HEK293 (cell line): ENCODE data around the gene ALMS1.

ENCODE experiments used
- MYNN ChIP-seq: fragments of 450-650 bp; formaldehyde crosslinking; IDR thresholded peaks from 2 replicates; pipeline ENCODE4 v1.5.1; 2016; ENCODE audit warnings: missing biosample characterization, missing genetic modification characterization, borderline replicate concordance
- OSR2 ChIP-seq: fragments of 450-650 bp; formaldehyde crosslinking; IDR thresholded peaks from 2 replicates; pipeline ENCODE4 v1.5.1; 2016; ENCODE audit warnings: missing biosample characterization, missing genetic modification characterization
- YY1 ChIP-seq: fragments of 450-650 bp; formaldehyde crosslinking; IDR thresholded peaks from 2 replicates; pipeline ENCODE4 v1.5.1; 2018; ENCODE audit warnings: missing biosample characterization, missing genetic modification characterization
- ZNF169 ChIP-seq: fragments of 450-650 bp; formaldehyde crosslinking; IDR thresholded peaks from 2 replicates; pipeline ENCODE4 v1.5.1; 2016; ENCODE audit warnings: missing biosample characterization, missing genetic modification characterization
- ZNF629 ChIP-seq: fragments of 450-650 bp; formaldehyde crosslinking; IDR thresholded peaks from 2 replicates; pipeline ENCODE4 v1.5.1; 2017; ENCODE audit warnings: missing biosample characterization, missing genetic modification characterization
- ZNF777 ChIP-seq: fragments of 450-650 bp; formaldehyde crosslinking; IDR thresholded peaks from 2 replicates; pipeline ENCODE4 v1.5.1; 2017; ENCODE audit warnings: missing biosample characterization, missing genetic modification characterization, borderline replicate concordance
- ZSCAN23 ChIP-seq: fragments of 450-650 bp; formaldehyde crosslinking; IDR thresholded peaks from 2 replicates; pipeline ENCODE4 v1.5.1; 2016; ENCODE audit warnings: missing biosample characterization, missing genetic modification characterization
- TF ChIP-seq, protein P1 (sequence below): fragments of 450-650 bp; formaldehyde crosslinking; IDR thresholded peaks from 2 replicates; pipeline ENCODE4 v1.5.1; 2016; ENCODE audit warnings: missing biosample characterization, missing genetic modification characterization
- TF ChIP-seq, protein P2 (sequence below): fragments of 450-650 bp; formaldehyde crosslinking; IDR thresholded peaks from 2 replicates; pipeline ENCODE4 v1.5.1; 2016; ENCODE audit warnings: missing biosample characterization, missing genetic modification characterization
- TF ChIP-seq, protein P3 (sequence below): fragments of 450-650 bp; formaldehyde crosslinking; IDR thresholded peaks from 2 replicates; pipeline ENCODE4 v1.5.1; 2016; ENCODE audit warnings: missing biosample characterization, missing genetic modification characterization, borderline replicate concordance
- TF ChIP-seq, protein P4 (sequence below): fragments of 450-650 bp; formaldehyde crosslinking; optimal IDR thresholded peaks from 2 replicates; pipeline ENCODE3; 2016; ENCODE audit warnings: missing biosample characterization, mild to moderate bottlenecking, missing genetic modification characterization

DNA sequence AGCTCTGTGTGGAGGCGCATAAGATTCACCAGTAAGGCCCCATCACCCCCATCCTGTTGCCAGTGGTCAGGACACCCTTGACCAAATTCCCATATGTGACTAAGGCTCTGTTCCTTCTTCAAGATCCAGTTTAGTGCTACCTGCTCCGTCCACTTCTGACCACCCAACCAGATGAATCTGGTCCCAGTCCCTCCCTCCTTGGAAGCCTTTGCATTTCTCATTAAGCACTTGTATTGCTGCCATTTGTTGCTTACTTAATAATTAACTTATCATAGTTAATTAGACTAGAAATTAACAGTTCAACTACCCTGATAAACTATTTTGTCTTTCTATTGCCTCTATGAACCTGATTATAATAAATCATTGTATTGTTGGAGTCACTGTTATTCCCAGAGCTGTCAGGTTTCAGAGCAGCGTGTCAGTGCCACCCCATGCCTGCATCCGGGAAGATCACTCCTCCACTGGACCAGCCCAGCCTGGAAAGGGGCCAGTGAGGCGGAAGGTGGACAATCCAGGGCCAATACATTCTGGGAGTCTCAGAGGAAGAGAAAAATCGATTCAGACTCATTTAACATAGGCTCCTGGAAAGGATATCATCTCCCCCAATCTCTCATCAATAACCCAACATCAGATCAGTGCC is 266.1 kb downstream of the ALMS1 start:
- TF ChIP-seq, protein P1, sequence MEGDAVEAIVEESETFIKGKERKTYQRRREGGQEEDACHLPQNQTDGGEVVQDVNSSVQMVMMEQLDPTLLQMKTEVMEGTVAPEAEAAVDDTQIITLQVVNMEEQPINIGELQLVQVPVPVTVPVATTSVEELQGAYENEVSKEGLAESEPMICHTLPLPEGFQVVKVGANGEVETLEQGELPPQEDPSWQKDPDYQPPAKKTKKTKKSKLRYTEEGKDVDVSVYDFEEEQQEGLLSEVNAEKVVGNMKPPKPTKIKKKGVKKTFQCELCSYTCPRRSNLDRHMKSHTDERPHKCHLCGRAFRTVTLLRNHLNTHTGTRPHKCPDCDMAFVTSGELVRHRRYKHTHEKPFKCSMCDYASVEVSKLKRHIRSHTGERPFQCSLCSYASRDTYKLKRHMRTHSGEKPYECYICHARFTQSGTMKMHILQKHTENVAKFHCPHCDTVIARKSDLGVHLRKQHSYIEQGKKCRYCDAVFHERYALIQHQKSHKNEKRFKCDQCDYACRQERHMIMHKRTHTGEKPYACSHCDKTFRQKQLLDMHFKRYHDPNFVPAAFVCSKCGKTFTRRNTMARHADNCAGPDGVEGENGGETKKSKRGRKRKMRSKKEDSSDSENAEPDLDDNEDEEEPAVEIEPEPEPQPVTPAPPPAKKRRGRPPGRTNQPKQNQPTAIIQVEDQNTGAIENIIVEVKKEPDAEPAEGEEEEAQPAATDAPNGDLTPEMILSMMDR: no peak
- TF ChIP-seq, protein P2, sequence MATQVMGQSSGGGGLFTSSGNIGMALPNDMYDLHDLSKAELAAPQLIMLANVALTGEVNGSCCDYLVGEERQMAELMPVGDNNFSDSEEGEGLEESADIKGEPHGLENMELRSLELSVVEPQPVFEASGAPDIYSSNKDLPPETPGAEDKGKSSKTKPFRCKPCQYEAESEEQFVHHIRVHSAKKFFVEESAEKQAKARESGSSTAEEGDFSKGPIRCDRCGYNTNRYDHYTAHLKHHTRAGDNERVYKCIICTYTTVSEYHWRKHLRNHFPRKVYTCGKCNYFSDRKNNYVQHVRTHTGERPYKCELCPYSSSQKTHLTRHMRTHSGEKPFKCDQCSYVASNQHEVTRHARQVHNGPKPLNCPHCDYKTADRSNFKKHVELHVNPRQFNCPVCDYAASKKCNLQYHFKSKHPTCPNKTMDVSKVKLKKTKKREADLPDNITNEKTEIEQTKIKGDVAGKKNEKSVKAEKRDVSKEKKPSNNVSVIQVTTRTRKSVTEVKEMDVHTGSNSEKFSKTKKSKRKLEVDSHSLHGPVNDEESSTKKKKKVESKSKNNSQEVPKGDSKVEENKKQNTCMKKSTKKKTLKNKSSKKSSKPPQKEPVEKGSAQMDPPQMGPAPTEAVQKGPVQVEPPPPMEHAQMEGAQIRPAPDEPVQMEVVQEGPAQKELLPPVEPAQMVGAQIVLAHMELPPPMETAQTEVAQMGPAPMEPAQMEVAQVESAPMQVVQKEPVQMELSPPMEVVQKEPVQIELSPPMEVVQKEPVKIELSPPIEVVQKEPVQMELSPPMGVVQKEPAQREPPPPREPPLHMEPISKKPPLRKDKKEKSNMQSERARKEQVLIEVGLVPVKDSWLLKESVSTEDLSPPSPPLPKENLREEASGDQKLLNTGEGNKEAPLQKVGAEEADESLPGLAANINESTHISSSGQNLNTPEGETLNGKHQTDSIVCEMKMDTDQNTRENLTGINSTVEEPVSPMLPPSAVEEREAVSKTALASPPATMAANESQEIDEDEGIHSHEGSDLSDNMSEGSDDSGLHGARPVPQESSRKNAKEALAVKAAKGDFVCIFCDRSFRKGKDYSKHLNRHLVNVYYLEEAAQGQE (tag by site-specific recombination): no peak
- TF ChIP-seq YY1 (tag by site-specific recombination) (no peak), ZNF629 (no peak), ZNF169 (no peak), ZSCAN23 (tag by site-specific recombination) (no peak), MYNN (no peak), OSR2 (no peak), ZNF777 (no peak)
- TF ChIP-seq, protein P3, sequence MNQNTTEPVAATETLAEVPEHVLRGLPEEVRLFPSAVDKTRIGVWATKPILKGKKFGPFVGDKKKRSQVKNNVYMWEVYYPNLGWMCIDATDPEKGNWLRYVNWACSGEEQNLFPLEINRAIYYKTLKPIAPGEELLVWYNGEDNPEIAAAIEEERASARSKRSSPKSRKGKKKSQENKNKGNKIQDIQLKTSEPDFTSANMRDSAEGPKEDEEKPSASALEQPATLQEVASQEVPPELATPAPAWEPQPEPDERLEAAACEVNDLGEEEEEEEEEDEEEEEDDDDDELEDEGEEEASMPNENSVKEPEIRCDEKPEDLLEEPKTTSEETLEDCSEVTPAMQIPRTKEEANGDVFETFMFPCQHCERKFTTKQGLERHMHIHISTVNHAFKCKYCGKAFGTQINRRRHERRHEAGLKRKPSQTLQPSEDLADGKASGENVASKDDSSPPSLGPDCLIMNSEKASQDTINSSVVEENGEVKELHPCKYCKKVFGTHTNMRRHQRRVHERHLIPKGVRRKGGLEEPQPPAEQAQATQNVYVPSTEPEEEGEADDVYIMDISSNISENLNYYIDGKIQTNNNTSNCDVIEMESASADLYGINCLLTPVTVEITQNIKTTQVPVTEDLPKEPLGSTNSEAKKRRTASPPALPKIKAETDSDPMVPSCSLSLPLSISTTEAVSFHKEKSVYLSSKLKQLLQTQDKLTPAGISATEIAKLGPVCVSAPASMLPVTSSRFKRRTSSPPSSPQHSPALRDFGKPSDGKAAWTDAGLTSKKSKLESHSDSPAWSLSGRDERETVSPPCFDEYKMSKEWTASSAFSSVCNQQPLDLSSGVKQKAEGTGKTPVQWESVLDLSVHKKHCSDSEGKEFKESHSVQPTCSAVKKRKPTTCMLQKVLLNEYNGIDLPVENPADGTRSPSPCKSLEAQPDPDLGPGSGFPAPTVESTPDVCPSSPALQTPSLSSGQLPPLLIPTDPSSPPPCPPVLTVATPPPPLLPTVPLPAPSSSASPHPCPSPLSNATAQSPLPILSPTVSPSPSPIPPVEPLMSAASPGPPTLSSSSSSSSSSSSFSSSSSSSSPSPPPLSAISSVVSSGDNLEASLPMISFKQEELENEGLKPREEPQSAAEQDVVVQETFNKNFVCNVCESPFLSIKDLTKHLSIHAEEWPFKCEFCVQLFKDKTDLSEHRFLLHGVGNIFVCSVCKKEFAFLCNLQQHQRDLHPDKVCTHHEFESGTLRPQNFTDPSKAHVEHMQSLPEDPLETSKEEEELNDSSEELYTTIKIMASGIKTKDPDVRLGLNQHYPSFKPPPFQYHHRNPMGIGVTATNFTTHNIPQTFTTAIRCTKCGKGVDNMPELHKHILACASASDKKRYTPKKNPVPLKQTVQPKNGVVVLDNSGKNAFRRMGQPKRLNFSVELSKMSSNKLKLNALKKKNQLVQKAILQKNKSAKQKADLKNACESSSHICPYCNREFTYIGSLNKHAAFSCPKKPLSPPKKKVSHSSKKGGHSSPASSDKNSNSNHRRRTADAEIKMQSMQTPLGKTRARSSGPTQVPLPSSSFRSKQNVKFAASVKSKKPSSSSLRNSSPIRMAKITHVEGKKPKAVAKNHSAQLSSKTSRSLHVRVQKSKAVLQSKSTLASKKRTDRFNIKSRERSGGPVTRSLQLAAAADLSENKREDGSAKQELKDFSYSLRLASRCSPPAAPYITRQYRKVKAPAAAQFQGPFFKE (tag by site-specific recombination): no peak
- TF ChIP-seq, protein P4, sequence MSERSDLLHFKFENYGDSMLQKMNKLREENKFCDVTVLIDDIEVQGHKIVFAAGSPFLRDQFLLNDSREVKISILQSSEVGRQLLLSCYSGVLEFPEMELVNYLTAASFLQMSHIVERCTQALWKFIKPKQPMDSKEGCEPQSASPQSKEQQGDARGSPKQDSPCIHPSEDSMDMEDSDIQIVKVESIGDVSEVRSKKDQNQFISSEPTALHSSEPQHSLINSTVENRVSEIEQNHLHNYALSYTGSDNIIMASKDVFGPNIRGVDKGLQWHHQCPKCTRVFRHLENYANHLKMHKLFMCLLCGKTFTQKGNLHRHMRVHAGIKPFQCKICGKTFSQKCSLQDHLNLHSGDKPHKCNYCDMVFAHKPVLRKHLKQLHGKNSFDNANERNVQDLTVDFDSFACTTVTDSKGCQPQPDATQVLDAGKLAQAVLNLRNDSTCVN (tag by site-specific recombination): no peak
